ENCODE measurements around the gene EXTL2.
"Not testable (repeated sequence)": the region's sequence is repeated elsewhere in the genome, so short reads cannot be mapped to it uniquely, and the experiment has no call there.

The EXTL2 gene

DNA sequence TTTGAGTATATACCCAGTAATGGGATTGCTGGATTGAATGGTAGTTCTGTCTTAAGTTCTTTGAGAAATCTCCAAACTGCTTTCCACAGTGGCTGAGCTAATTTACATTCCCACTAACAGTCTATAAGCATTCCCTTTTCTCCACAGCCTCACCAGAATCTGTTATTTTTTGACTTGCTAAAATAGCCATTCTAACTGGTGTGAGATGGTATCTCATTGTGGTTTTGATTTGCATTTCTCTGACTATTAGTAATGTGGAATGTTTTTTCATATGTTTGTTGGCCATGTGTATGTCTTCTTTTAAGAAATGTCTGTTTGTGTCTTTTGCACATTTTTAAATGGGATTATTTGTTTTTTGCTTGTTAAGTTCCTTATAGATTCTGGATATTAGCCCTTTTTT lies 39.5 kb downstream of the EXTL2 start:
- DNase-seq (ENCODE audit: low read depth), result not testable (repeated sequence)

DNA sequence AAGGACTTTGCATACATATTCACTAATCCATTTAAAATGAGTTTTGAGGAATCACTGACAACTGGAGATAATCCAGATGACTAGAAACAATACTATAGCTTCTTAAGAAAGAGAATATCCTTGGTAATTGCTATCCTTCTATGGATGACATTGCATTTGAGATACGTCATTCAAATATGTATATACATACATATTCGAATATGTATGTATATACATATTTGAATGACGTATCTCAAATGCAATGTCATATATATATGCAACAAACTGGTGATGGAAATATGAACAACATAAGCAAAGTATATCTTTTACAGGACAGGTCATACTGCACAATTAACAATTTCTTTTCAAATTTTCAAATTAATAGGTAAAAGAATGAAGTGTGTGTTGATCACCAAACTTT lies 41.7 kb downstream of the EXTL2 start:
- no peak for DNase-seq (ENCODE audit: low read depth)

DNA sequence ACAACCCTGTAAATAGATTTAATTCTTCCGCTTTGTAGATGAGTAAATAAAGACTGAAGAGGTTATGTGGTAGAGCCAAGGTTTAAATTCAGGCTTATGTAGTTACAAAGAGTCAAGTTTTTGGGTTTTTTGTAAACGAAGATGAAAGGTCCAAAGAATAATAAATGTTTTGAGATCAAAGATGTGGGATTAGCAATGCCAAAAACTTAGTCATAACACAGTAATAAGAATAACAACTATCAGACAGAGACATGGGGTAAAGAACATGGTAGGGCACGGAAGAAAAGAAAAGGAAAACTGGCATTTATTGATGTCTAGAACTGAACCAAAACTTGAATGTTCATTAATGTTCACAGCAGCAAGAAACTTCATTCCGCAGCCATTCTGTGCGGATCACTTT lies 42.9 kb downstream of the EXTL2 start:
- DNase-seq (ENCODE audit: low read depth), result no peak

DNA sequence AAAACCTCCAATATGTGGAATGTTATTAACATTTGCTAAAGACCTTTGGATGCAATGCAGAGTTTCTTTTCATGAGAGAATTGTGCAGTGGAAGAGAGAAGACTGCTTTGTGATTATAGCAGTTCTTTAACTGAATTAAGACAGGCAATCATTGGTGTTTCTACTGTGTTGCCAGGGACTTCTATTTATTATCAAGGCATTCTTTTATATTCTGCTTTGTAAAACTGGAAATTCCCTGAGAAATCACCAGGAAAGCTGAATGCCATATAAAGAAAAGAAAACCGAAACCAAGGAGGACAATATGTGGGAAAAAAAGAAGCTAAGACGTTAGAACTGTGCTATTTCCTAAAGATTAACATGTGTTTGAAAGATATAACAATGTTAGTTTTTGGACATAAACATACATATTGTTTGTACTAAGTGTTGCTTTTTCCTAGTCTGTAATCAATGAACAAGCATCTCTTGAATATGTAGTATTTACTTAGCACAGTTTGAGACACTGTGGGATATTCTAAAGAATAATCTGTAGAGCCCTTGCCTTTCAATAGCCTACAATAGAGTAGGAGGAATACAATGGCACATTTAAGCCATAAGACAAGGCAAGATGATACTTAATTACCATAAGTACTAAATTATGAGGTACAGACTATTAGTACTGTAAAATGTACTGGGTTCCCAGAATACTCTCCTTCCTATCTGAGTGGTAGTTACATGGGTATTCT lies 47.1 kb downstream of the EXTL2 start:
- no peak for DNase-seq (ENCODE audit: low read depth)

DNA sequence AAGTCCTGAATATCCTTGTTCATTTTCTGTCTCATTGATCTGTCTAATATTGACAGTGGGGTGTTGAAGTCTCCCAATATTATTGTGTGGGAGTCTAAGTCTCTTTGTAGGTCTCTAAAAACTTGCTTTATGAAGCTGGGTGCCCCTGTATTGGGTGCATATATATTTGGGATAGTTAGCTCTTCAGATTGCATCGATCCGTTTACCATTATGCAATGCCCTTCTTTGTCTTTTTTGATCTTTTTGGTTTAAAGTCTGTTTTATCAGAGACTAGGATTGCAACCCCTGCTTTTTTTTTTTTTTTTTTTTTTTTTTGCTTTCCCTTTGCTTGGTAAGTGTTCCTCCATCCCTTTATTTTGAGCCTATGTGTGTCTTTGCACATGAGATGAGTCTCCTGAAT lies 51.5 kb downstream of the EXTL2 start:
- not testable (repeated sequence) for DNase-seq (ENCODE audit: low read depth)

- DNase-seq (ENCODE audit: low read depth), result no peak
These were observed 58.5 kb downstream of the EXTL2 start for GRCh38 chr1:100835866-100836842.

DNA sequence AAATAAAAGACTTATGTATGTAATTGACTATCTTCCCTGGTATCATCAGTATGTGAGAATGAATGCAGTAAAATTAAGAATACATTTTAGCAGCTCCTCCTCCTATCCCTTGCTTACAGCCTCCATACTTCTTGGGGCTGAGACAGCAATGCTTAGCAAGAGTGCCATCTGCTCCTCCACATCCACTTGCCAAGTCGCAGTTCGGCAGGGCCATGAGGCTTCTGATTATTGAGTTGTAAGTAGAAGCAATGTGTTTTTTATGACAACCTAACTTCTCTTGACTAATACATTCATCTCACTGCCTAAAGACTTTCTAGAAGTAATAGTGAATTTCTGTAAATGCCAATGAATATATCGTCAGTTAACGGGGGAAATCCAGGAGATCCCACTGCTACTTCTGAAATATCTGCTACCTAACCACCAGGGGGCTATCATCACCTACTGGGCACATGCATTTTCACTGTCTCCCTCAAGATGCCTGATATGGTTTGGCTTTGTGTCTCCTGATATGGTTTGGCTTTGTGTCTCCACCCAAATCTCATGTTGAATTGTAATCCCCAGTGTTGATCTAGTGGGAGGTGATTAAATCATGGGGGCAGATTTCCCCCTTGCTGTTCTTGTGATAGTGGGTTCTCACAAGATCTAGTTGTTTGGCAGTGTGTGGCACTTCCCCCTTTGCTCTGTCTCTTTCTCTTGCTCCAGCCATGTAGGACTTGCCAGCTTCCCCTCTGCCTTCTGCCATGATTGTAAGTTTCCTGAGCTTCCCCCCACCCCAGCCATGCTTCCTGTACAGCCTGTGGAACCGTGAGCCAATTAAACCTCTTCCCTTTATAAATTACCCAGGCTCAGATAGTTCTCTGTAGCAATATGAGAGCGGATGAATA lies 59.6 kb downstream of the EXTL2 start:
- no peak for DNase-seq (ENCODE audit: low read depth)

DNA sequence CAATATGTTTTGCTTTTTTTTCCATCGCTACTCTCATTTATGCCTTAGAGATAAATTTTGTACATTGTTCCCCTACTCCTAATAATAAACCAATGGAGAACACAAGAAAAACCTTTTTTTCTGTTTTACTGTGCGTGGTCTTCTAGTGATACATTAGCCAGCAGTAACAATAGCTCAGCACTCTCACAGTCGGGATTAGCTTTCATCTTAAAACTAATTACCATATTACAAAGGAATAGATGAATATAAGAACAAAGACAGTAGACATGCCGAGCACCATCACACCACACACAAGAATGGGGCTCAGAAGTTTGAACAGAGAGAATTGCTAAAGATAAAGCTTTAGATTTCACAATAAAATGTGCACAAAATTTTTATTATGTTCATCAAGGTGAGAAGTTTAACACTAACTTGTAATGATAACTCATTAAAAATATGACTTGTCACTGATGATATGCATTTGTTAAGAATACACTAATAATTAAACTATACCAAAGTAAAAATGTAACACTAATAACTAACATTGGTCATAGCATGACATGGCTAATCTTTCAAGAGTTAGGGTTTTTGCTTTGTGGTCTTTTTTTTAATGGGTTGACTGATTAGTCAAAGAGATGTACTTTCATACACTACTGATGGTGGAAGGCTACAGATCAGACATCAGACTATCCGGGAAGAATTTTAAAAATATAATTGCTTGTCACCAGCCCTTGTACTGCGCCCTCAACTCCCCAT lies 61.8 kb downstream of the EXTL2 start:
- DNase-seq (ENCODE audit: low read depth), result no peak

DNA sequence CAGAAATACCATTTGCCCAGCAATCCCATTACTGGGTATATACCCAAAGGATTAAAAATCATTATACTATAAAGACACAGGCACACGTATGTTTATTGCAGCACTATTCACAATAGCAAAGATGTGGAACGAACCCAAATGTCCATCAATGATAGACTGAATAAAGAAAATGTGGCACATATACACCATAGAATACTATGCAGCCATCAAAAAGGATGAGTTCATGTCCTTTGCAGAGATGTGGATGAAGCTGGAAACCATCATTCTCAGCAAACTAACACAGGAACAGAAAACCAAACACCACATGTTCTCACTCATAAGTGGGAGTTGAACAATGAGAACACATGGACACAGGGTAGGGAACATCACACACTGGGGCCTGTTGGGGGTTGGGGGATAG lies 69.0 kb downstream of the EXTL2 start:
- DNase-seq (ENCODE audit: low read depth), result not testable (repeated sequence)
